ACC112 (cell line): Measurements from ENCODE around the gene POC1A.

Experiments
- H2AFZ ChIP-seq: fragments of 200-600 bp; sonication (generic); one replicate; pipeline ENCODE4 v1.6.0; 2017; ENCODE audit warnings: antibody characterized with exemption, low read length; ENCODE audit not compliant: unreplicated experiment
- H3K27ac ChIP-seq: fragments of 200-600 bp; sonication (generic); 2 replicates; pipeline ENCODE4 v1.5.1; 2014; ENCODE audit warnings: low read depth, mild to moderate bottlenecking, antibody characterized with exemption, low read length, moderate library complexity
- H3K27me3 ChIP-seq: fragments of 200-600 bp; sonication (generic); 2 replicates; pipeline ENCODE4 v1.6.1; 2014; ENCODE audit warnings: mild to moderate bottlenecking, antibody characterized with exemption, low read length, moderate library complexity, mixed read lengths; ENCODE audit not compliant: insufficient read depth
- H3K36me3 ChIP-seq: fragments of 200-600 bp; sonication (generic); 2 replicates; pipeline ENCODE4 v1.6.1; 2016; ENCODE audit warnings: mild to moderate bottlenecking, antibody characterized with exemption, low read length, moderate library complexity, mixed read lengths; ENCODE audit not compliant: insufficient read depth
- H3K4me1 ChIP-seq: fragments of 200-600 bp; sonication (generic); one replicate; pipeline ENCODE4 v1.6.1; 2016; ENCODE audit warnings: low read length, mixed read lengths; ENCODE audit not compliant: insufficient read depth, unreplicated experiment, control insufficient read depth
- H3K4me3 ChIP-seq: fragments of 200-600 bp; sonication (generic); 2 replicates; pipeline ENCODE4 v1.5.1; 2014; ENCODE audit warnings: mild to moderate bottlenecking, low read depth, low read length
- H3K79me2 ChIP-seq: fragments of 200-600 bp; sonication (generic); one replicate; pipeline ENCODE4 v1.6.0; 2016; ENCODE audit warnings: low read length; ENCODE audit not compliant: control insufficient read depth, unreplicated experiment, insufficient read depth

POC1A gene

GRCh38 chr3:52143616-52144015 is 10.6 kb downstream of the POC1A start:
- H3K79me2 ChIP-seq: peaks cover 3% of the 10 kb centered on the region
- no peak overlapping the region for H3K4me3 ChIP-seq
- no peaks in the 10 kb centered on the region for H3K27me3 ChIP-seq
- H2AFZ ChIP-seq: no peak overlapping the region
- no peak overlapping the region for H3K27ac ChIP-seq
- no peaks in the 10 kb centered on the region for H3K36me3 ChIP-seq
- no peaks in the 10 kb centered on the region for H3K4me1 ChIP-seq

GRCh38 chr3:52143156-52143555 is 11.1 kb downstream of the POC1A start:
- no peak overlapping the region for H2AFZ ChIP-seq
- H3K27me3 ChIP-seq: no peaks in the 10 kb centered on the region
- no peak overlapping the region for H3K4me3 ChIP-seq
- H3K79me2 ChIP-seq: peaks cover 3% of the 10 kb centered on the region
- no peak overlapping the region for H3K27ac ChIP-seq
- no peaks in the 10 kb centered on the region for H3K4me1 ChIP-seq
- H3K36me3 ChIP-seq: no peaks in the 10 kb centered on the region

- peaks cover 3% of the 10 kb centered on the region for H3K79me2 ChIP-seq
- H3K36me3 ChIP-seq: no peaks in the 10 kb centered on the region; the same call in 1 of the 2 replicates
- H3K4me1 ChIP-seq: no peaks in the 10 kb centered on the region
- H2AFZ ChIP-seq: no peak overlapping the region
- H3K27me3 ChIP-seq: no peaks in the 10 kb centered on the region
- no peak overlapping the region for H3K27ac ChIP-seq
- no peak overlapping the region for H3K4me3 ChIP-seq
Observed at GRCh38 chr3:52141751-52142150, 12.5 kb downstream of the POC1A start.

- H3K4me1 ChIP-seq: no peaks in the 10 kb centered on the region
- no peaks in the 10 kb centered on the region for H3K27me3 ChIP-seq
- no peak overlapping the region for H3K27ac ChIP-seq
- no peak overlapping the region for H2AFZ ChIP-seq
- peaks cover 3% of the 10 kb centered on the region for H3K79me2 ChIP-seq
- no peaks in the 10 kb centered on the region; the same call in 1 of the 2 replicates for H3K36me3 ChIP-seq
- no peak overlapping the region for H3K4me3 ChIP-seq
Observed at GRCh38 chr3:52140769-52141168, 13.5 kb downstream of the POC1A start.

GRCh38 chr3:52140000-52140399 is 14.2 kb downstream of the POC1A start:
- Histone ChIP-seq H3K36me3 (no peaks in the 10 kb centered on the region; the same call in 1 of the 2 replicates), H3K4me3 (no peak overlapping the region), H3K79me2 (peaks cover 3% of the 10 kb centered on the region), H3K27me3 (no peaks in the 10 kb centered on the region), H3K4me1 (no peaks in the 10 kb centered on the region), H3K27ac (no peak overlapping the region), H2AFZ (no peak overlapping the region)

- Histone ChIP-seq H2AFZ (no peak overlapping the region), H3K4me3 (no peak overlapping the region), H3K27ac (no peak overlapping the region), H3K36me3 (no peaks in the 10 kb centered on the region; the same call in 1 of the 2 replicates), H3K79me2 (no peaks in the 10 kb centered on the region), H3K27me3 (no peaks in the 10 kb centered on the region), H3K4me1 (no peaks in the 10 kb centered on the region)
Observed at GRCh38 chr3:52137311-52137710, 16.9 kb downstream of the POC1A start.

- H3K27ac ChIP-seq: no peak overlapping the region
- no peaks in the 10 kb centered on the region; the same call in 1 of the 2 replicates for H3K36me3 ChIP-seq
- no peak overlapping the region for H3K4me3 ChIP-seq
- no peaks in the 10 kb centered on the region for H3K4me1 ChIP-seq
- no peaks in the 10 kb centered on the region for H3K79me2 ChIP-seq
- H2AFZ ChIP-seq: no peak overlapping the region
- no peaks in the 10 kb centered on the region for H3K27me3 ChIP-seq
Observed at GRCh38 chr3:52136513-52136912, 17.7 kb downstream of the POC1A start.

- no peaks in the 10 kb centered on the region; the same call in 1 of the 2 replicates for H3K36me3 ChIP-seq
- H3K4me1 ChIP-seq: no peaks in the 10 kb centered on the region
- H2AFZ ChIP-seq: no peak overlapping the region
- no peaks in the 10 kb centered on the region for H3K79me2 ChIP-seq
- H3K27me3 ChIP-seq: no peaks in the 10 kb centered on the region
- no peak overlapping the region for H3K27ac ChIP-seq
- H3K4me3 ChIP-seq: no peak overlapping the region
Observed at GRCh38 chr3:52135332-52135731, 18.9 kb downstream of the POC1A start.

- Histone ChIP-seq H3K27me3 (no peaks in the 10 kb centered on the region), H3K36me3 (no peaks in the 10 kb centered on the region; the same call in 1 of the 2 replicates)
Observed at GRCh38 chr3:52134761-52135160, 19.5 kb downstream of the POC1A start.

GRCh38 chr3:52132930-52133329 is 21.3 kb downstream of the POC1A start:
- H3K27me3 ChIP-seq: no peaks in the 10 kb centered on the region
- no peak overlapping the region for H2AFZ ChIP-seq
- no peak overlapping the region for H3K4me3 ChIP-seq
- H3K79me2 ChIP-seq: no peaks in the 10 kb centered on the region
- no peaks in the 10 kb centered on the region; the same call in 1 of the 2 replicates for H3K36me3 ChIP-seq
- peaks cover 8% of the 10 kb centered on the region for H3K4me1 ChIP-seq
- H3K27ac ChIP-seq: no peak overlapping the region

More at GRCh38 chr3:52134761-52135160, 19.5 kb downstream of the POC1A start:
- H2AFZ ChIP-seq: no peak overlapping the region
- H3K4me1 ChIP-seq: no peaks in the 10 kb centered on the region
- no peaks in the 10 kb centered on the region for H3K79me2 ChIP-seq
- no peak overlapping the region for H3K4me3 ChIP-seq
- no peak overlapping the region for H3K27ac ChIP-seq

- Histone ChIP-seq H3K4me1 (peaks cover 11% of the 10 kb centered on the region), H3K27ac (no peak overlapping the region), H2AFZ (no peak overlapping the region), H3K79me2 (no peaks in the 10 kb centered on the region), H3K36me3 (no peaks in the 10 kb centered on the region), H3K27me3 (no peaks in the 10 kb centered on the region), H3K4me3 (no peak overlapping the region)
Observed at GRCh38 chr3:52132041-52132440, 22.2 kb downstream of the POC1A start.
